Smooth muscle cell (in vitro differentiated cells): ENCODE data around the gene EEF2K. TPM values are rescaled to one million over a fixed set of nuclear protein-coding genes. Genes with fewer than 3 reads are reported as not detected.

Source experiments
- DNase-seq: peaks from one replicate; lab custom pipeline; 2025; ENCODE audit not compliant: unreplicated experiment; lab: John Stamatoyannopoulos, UW
- H2AFZ ChIP-seq: fragments of 200-600 bp; sonication (generic); 2 replicates; pipeline ENCODE4 v1.6.0; 2016; ENCODE audit warnings: antibody characterized with exemption, low read depth, mild to moderate bottlenecking
- H3F3A ChIP-seq: fragments of 200-600 bp; sonication (generic); 2 replicates; pipeline ENCODE4 v1.6.0; 2017; ENCODE audit warnings: antibody characterized with exemption, low read depth
- H3K27ac ChIP-seq: fragments of 200-600 bp; sonication (generic); 2 replicates; pipeline ENCODE4 v1.5.1; 2016; ENCODE audit warnings: low read depth, mild to moderate bottlenecking
- H3K27me3 ChIP-seq: fragments of 200-600 bp; sonication (generic); 2 replicates; pipeline ENCODE4 v1.6.1; 2016; ENCODE audit warnings: low read depth, mild to moderate bottlenecking
- H3K36me3 ChIP-seq: fragments of 200-600 bp; sonication (generic); 2 replicates; pipeline ENCODE4 v1.5.1; 2016; ENCODE audit warnings: low read depth
- H3K4me1 ChIP-seq: fragments of 200-600 bp; sonication (generic); 2 replicates; pipeline ENCODE4 v1.5.1; 2016; ENCODE audit warnings: low read depth
- H3K4me2 ChIP-seq: fragments of 200-600 bp; sonication (generic); 2 replicates; pipeline ENCODE4 v1.6.0; 2016; ENCODE audit warnings: mild to moderate bottlenecking
- H3K4me3 ChIP-seq: fragments of 200-600 bp; sonication (generic); 2 replicates; pipeline ENCODE4 v1.5.1; 2016; ENCODE audit warnings: mild to moderate bottlenecking
- H3K79me2 ChIP-seq: fragments of 200-600 bp; sonication (generic); 2 replicates; pipeline ENCODE4 v1.6.0; 2016; ENCODE audit warnings: low read depth, mild to moderate bottlenecking
- H3K9ac ChIP-seq: fragments of 200-600 bp; sonication (generic); 2 replicates; pipeline ENCODE4 v1.6.0; 2016; ENCODE audit warnings: low read depth
- H3K9me3 ChIP-seq: fragments of 200-600 bp; sonication (generic); replicated peaks from 2 replicates; pipeline ENCODE4 v1.5.1; 2016; ENCODE audit warnings: low read depth
- H4K20me1 ChIP-seq: fragments of 200-600 bp; sonication (generic); 2 replicates; pipeline ENCODE4 v1.6.0; 2016; ENCODE audit warnings: low read depth
- CTCF ChIP-seq: fragments of 200-600 bp; sonication (generic); IDR thresholded peaks from 2 replicates; pipeline ENCODE4 v1.5.1; 2017; ENCODE audit warnings: borderline replicate concordance, mild to moderate bottlenecking, antibody characterized with exemption; ENCODE audit not compliant: insufficient read depth, poor library complexity, severe bottlenecking
- WGBS: methylation state at CpG from one replicate; pipeline ENCODE4 v1.1.7; 2016; ENCODE audit warnings: low lambda C conversion rate; 5-methylcytosine and 5-hydroxymethylcytosine counted together
- polyA plus RNA-seq: library from polyadenylated mRNA; unstranded; fragments of >200 nt; fragmentation: Nextera tagmentation; extraction: Ambion mirVana; gene quantifications from 2 replicates; pipeline ENCODE4 v1.2.1, GENCODE V29; 2016
- total RNA-seq: library from RNA; depleted of rRNA; stranded (reverse); fragments of >200 nt; gene quantifications from 2 replicates; pipeline ENCODE4 v1.2.3, GENCODE V29; 2014

EEF2K gene
- total and polyA plus RNA-seq, 2 experiments from 2014 or later: 8.7 to 12.8 TPM

- no peaks in the 10 kb centered on the region for H3K4me1 ChIP-seq
- no peak for DNase-seq
- H3K4me3 ChIP-seq: no peak overlapping the region
- peaks cover 5% of the 10 kb centered on the region for H3K36me3 ChIP-seq
- no peaks in the 10 kb centered on the region for H3F3A ChIP-seq
- WGBS: 97% methylated on average over 8 of the region's 8 CpGs
- no peak overlapping the region for H3K27ac ChIP-seq
- no peaks in the 10 kb centered on the region for H3K79me2 ChIP-seq
- no peak for TF ChIP-seq CTCF
- H4K20me1 ChIP-seq: no peaks in the 10 kb centered on the region
- H3K4me2 ChIP-seq: no peak overlapping the region
- no peaks in the 10 kb centered on the region for H3K27me3 ChIP-seq
- no peak overlapping the region for H3K9ac ChIP-seq
- no peaks in the 10 kb centered on the region for H3K9me3 ChIP-seq
- H2AFZ ChIP-seq: no peak overlapping the region
Measured at GRCh38 chr16:22272870-22273650, 67.0 kb downstream of the EEF2K start.

- TF ChIP-seq CTCF: no peak
- Histone ChIP-seq H3K9ac (no peak overlapping the region), H4K20me1 (no peaks in the 10 kb centered on the region), H3K4me3 (no peak overlapping the region), H3K4me1 (no peaks in the 10 kb centered on the region), H3K4me2 (no peak overlapping the region), H3F3A (no peaks in the 10 kb centered on the region), H3K27ac (no peak overlapping the region), H2AFZ (no peak overlapping the region), H3K27me3 (no peaks in the 10 kb centered on the region), H3K79me2 (no peaks in the 10 kb centered on the region), H3K36me3 (peaks cover 5% of the 10 kb centered on the region), H3K9me3 (no peaks in the 10 kb centered on the region)
- 100% methylated on average over 1 of the region's 1 CpG for WGBS
- DNase-seq: no peak
Measured at GRCh38 chr16:22274916-22275315, 68.8 kb downstream of the EEF2K start.

- no peak overlapping the region for H3K27ac ChIP-seq
- DNase-seq: no peak
- 94% methylated on average over 16 of the region's 16 CpGs for WGBS
- H3K9me3 ChIP-seq: no peaks in the 10 kb centered on the region
- H3K4me2 ChIP-seq: no peak overlapping the region
- H3K4me3 ChIP-seq: no peak overlapping the region
- peaks cover 5% of the 10 kb centered on the region for H3K36me3 ChIP-seq
- no peaks in the 10 kb centered on the region for H3F3A ChIP-seq
- no peak overlapping the region for H3K9ac ChIP-seq
- H4K20me1 ChIP-seq: no peaks in the 10 kb centered on the region
- TF ChIP-seq CTCF: no peak
- H2AFZ ChIP-seq: no peak overlapping the region
- H3K4me1 ChIP-seq: no peaks in the 10 kb centered on the region
- no peaks in the 10 kb centered on the region for H3K79me2 ChIP-seq
- H3K27me3 ChIP-seq: no peaks in the 10 kb centered on the region
Measured at GRCh38 chr16:22278441-22279230, 72.6 kb downstream of the EEF2K start.
